GM12878 (cell line): ENCODE measurements around the gene CILP2. TPM values are rescaled to one million over a fixed set of nuclear protein-coding genes. Genes with fewer than 3 reads are reported as not detected.

Experiments
- BACH1 ChIP-seq: fragments of 450-650 bp; IDR thresholded peaks from 2 replicates; pipeline ENCODE4 v1.6.1; 2017; ENCODE audit warnings: mild to moderate bottlenecking, borderline replicate concordance
- ESRRA ChIP-seq: IDR thresholded peaks from 2 replicates; pipeline ENCODE4 v1.6.1; 2012; ENCODE audit warnings: mild to moderate bottlenecking, low read length, improper control_type of control experiment
- FOXK2 ChIP-seq: fragments of 450-650 bp; IDR thresholded peaks from 2 replicates; pipeline ENCODE4 v1.6.1; 2017; ENCODE audit warnings: mild to moderate bottlenecking, moderate library complexity
- HDAC2 ChIP-seq: fragments of 200-600 bp; sonication (generic); IDR thresholded peaks from 2 replicates; pipeline ENCODE4 v1.6.1; 2017
- MXI1 ChIP-seq: fragments of 150-350 bp; IDR thresholded peaks from 2 replicates; pipeline ENCODE4 v1.6.1; 2011; ENCODE audit warnings: low read depth, mild to moderate bottlenecking, inconsistent platforms, low read length, improper control_type of control experiment
- NBN ChIP-seq: fragments of 450-650 bp; IDR thresholded peaks from 2 replicates; pipeline ENCODE4 v1.6.1; 2016
- NFYA ChIP-seq: IDR thresholded peaks from 2 replicates; pipeline ENCODE4 v1.6.1; 2011; ENCODE audit warnings: low read depth, mild to moderate bottlenecking, low read length, improper control_type of control experiment, borderline replicate concordance
- NFYB ChIP-seq: IDR thresholded peaks from 2 replicates; pipeline ENCODE4 v1.6.1; 2011; ENCODE audit warnings: low read depth, mild to moderate bottlenecking, low read length, improper control_type of control experiment, moderate library complexity; ENCODE audit not compliant: insufficient read depth
- POLR2A ChIP-seq: IDR thresholded peaks from 2 replicates; pipeline ENCODE4 v1.6.1; 2011; ENCODE audit warnings: low read depth, mild to moderate bottlenecking, low read length
- RFX5 ChIP-seq: IDR thresholded peaks from 2 replicates; pipeline ENCODE4 v1.6.1; 2011; ENCODE audit warnings: low read depth, low read length, improper control_type of control experiment
- SIX5 ChIP-seq: IDR thresholded peaks from 2 replicates; pipeline ENCODE4 v1.6.1; 2011; ENCODE audit warnings: mild to moderate bottlenecking, low read depth, low read length, moderate library complexity; ENCODE audit not compliant: severe bottlenecking
- SMARCA5 ChIP-seq: fragments of 450-650 bp; IDR thresholded peaks from 2 replicates; pipeline ENCODE4 v1.6.1; 2017; ENCODE audit warnings: mild to moderate bottlenecking
- SRF ChIP-seq, 2 experiments: IDR thresholded peaks; 2 replicates each; pipeline ENCODE4 v1.6.1; 2011; ENCODE audit warnings: low read depth in 2 of 2, low read length in 2 of 2, mild to moderate bottlenecking in 1 of 2, moderate library complexity in 1 of 2
- SUPT20H ChIP-seq: IDR thresholded peaks from 2 replicates; pipeline ENCODE4 v1.6.1; 2011; ENCODE audit warnings: low read depth, mild to moderate bottlenecking, low read length, moderate library complexity, borderline replicate concordance; ENCODE audit not compliant: control insufficient read depth
- TAF1 ChIP-seq: IDR thresholded peaks from 2 replicates; pipeline ENCODE4 v1.6.1; 2011; ENCODE audit warnings: mild to moderate bottlenecking, low read depth, low read length, borderline replicate concordance
- TCF7 ChIP-seq: IDR thresholded peaks from 2 replicates; pipeline ENCODE4 v1.6.1; 2014; ENCODE audit warnings: antibody characterized with exemption, borderline replicate concordance
- YY1 ChIP-seq: IDR thresholded peaks from 2 replicates; pipeline ENCODE4 v1.6.1; 2011; ENCODE audit warnings: low read depth, mild to moderate bottlenecking, low read length
- ZBED1 ChIP-seq: IDR thresholded peaks from 2 replicates; pipeline ENCODE4 v1.6.1; 2016; ENCODE audit warnings: borderline replicate concordance
- ZNF274 ChIP-seq: IDR thresholded peaks from one replicate; pipeline ENCODE4 v1.8.0; 2011; ENCODE audit not compliant: insufficient read length, insufficient read depth
- polyA plus RNA-seq, 11 experiments: library from polyadenylated mRNA; depleted of rRNA in 4 of 11; unstranded in 6 of 11; stranded (reverse) in 5 of 11; fragments of >200 nt; fragmentation: Nextera tagmentation in 4 of 11; fragmentation: Illumina TruSeq in 1 of 11; extraction: Ambion mirVana in 4 of 11; extraction: Trizol in 1 of 11; gene quantifications; 1 replicate in 1 of 11; 2 replicates in 10 of 11; pipeline versions ENCODE4 v1.2.1 to v1.2.3, GENCODE V29; 2011 to 2016; ENCODE audit warnings: inconsistent platforms in 2 of 11, missing spikeins in 2 of 11, low read depth in 1 of 11
- total RNA-seq, 4 experiments: library from RNA; depleted of rRNA in 3 of 4; stranded (reverse); fragments of >200 nt in 3 of 4; fragmentation: Illumina TruSeq in 1 of 4; extraction: Trizol in 1 of 4; gene quantifications; 2 replicates each; pipeline versions ENCODE4 v1.2.1 to v1.2.3, GENCODE V29; 2013 to 2021
- TF ChIP-seq, protein P1 (sequence below): fragments of 450-650 bp; IDR thresholded peaks from 2 replicates; pipeline ENCODE4 v1.6.1; 2018; ENCODE audit warnings: mild to moderate bottlenecking, low read depth, moderate library complexity; ENCODE audit not compliant: partially characterized antibody
- TF ChIP-seq, protein P2 (sequence below), 3 experiments: IDR thresholded peaks in 2 of 3; conservative IDR thresholded peaks in 1 of 3; 2 replicates each; pipeline ENCODE4 v1.5.1; 2011; ENCODE audit warnings: low read depth in 3 of 3, low read length in 3 of 3, mild to moderate bottlenecking in 3 of 3, control low read depth in 2 of 3, moderate library complexity in 2 of 3, inconsistent platforms in 1 of 3, mixed read lengths in 1 of 3; ENCODE audit not compliant: control insufficient read depth in 2 of 3, insufficient read depth in 1 of 3; ENCODE audit errors: extremely low read depth in 1 of 3
- TF ChIP-seq, protein P3 (sequence below): fragments of 150-350 bp; IDR thresholded peaks from 2 replicates; pipeline ENCODE4 v1.6.1; 2014; ENCODE audit warnings: mild to moderate bottlenecking, low read depth, low read length

The CILP2 gene
- total and polyA plus RNA-seq, 10 of the 15 experiments (the other 5 are each of a cell fraction or from before 2014, with no cell fraction given): 0.05 to 0.08 (median 0.06) TPM; not detected in 6

DNA sequence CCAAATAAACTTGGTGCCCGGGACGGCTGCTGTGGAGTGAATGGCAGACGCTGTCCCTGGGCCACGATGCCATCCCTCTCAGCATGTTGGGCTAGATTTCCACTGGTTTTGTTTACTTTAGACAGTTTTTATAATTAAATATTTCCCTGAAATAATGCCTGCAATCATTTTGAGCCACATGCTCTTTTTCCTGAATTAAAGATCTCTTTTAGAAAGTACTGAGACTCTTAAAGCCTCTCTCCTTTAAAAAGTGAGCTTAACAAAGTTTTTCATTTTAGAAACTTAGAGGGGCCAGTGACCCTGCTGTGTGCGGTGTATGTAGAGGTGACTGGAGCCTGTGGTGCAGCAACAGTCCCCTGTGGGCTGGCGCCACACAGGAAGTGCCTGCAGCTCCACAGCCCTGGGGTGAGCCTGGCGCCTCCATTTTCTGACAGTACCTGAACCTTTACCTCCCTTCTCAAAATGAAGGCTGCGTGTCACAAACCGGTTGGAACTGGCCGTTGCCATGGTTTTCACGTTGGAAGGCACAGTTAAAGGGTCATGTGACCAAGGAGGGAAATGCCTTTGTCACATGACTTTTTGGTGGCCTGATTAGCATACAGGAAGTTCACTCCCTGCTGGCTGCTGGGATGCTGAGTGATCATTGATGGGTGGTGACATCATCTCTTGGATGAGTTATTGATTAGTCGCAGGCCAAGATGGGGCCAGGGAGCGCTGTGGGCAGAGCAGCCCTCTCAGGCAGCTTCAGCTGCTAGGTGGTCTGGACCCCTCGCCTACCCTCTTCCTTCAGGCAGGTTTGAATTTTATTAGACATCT is 49.0 kb upstream of the CILP2 start (continued):
- TF ChIP-seq SUPT20H (no peak), ZNF274 (no peak), YY1 (peak; percentile 100), POLR2A (peak; percentile 70; the same call in 1 of the 2 replicates), MXI1 (no peak), SIX5 (no peak), BACH1 (peak; percentile 44; the same call in 1 of the 2 replicates), ZBED1 (no peak), TAF1 (peak; percentile 74; the same call in 1 of the 2 replicates), FOXK2 (no peak), NFYB (no peak), NBN (peak; percentile 53; the same call in 1 of the 2 replicates), RFX5 (no peak), ESRRA (no peak), SMARCA5 (no peak), SRF (IDR thresholded peaks at IDR 0.05; ENCODE audit: low read depth in 2 of 2, low read length in 2 of 2) (no peak), TCF7 (no peak), HDAC2 (no peak), NFYA (no peak)
- TF ChIP-seq, protein P1, sequence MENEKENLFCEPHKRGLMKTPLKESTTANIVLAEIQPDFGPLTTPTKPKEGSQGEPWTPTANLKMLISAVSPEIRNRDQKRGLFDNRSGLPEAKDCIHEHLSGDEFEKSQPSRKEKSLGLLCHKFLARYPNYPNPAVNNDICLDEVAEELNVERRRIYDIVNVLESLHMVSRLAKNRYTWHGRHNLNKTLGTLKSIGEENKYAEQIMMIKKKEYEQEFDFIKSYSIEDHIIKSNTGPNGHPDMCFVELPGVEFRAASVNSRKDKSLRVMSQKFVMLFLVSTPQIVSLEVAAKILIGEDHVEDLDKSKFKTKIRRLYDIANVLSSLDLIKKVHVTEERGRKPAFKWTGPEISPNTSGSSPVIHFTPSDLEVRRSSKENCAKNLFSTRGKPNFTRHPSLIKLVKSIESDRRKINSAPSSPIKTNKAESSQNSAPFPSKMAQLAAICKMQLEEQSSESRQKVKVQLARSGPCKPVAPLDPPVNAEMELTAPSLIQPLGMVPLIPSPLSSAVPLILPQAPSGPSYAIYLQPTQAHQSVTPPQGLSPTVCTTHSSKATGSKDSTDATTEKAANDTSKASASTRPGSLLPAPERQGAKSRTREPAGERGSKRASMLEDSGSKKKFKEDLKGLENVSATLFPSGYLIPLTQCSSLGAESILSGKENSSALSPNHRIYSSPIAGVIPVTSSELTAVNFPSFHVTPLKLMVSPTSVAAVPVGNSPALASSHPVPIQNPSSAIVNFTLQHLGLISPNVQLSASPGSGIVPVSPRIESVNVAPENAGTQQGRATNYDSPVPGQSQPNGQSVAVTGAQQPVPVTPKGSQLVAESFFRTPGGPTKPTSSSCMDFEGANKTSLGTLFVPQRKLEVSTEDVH: no peak
- TF ChIP-seq, protein P2, sequence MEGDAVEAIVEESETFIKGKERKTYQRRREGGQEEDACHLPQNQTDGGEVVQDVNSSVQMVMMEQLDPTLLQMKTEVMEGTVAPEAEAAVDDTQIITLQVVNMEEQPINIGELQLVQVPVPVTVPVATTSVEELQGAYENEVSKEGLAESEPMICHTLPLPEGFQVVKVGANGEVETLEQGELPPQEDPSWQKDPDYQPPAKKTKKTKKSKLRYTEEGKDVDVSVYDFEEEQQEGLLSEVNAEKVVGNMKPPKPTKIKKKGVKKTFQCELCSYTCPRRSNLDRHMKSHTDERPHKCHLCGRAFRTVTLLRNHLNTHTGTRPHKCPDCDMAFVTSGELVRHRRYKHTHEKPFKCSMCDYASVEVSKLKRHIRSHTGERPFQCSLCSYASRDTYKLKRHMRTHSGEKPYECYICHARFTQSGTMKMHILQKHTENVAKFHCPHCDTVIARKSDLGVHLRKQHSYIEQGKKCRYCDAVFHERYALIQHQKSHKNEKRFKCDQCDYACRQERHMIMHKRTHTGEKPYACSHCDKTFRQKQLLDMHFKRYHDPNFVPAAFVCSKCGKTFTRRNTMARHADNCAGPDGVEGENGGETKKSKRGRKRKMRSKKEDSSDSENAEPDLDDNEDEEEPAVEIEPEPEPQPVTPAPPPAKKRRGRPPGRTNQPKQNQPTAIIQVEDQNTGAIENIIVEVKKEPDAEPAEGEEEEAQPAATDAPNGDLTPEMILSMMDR (IDR thresholded peaks at IDR 0.05 in 2 of 3, conservative IDR thresholded peaks at IDR 0.05 in 1 of 3; ENCODE audit: control insufficient read depth in 2 of 3, extremely low read depth in 1 of 3, insufficient read depth in 1 of 3, low read depth in 3 of 3, low read length in 3 of 3): no peak
- TF ChIP-seq, protein P3, sequence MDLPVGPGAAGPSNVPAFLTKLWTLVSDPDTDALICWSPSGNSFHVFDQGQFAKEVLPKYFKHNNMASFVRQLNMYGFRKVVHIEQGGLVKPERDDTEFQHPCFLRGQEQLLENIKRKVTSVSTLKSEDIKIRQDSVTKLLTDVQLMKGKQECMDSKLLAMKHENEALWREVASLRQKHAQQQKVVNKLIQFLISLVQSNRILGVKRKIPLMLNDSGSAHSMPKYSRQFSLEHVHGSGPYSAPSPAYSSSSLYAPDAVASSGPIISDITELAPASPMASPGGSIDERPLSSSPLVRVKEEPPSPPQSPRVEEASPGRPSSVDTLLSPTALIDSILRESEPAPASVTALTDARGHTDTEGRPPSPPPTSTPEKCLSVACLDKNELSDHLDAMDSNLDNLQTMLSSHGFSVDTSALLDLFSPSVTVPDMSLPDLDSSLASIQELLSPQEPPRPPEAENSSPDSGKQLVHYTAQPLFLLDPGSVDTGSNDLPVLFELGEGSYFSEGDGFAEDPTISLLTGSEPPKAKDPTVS: no peak
